Amniotic stem cell (primary cell): ENCODE measurements around the gene LSM12.
A peak's percentile ranks its signal among the peaks of the same experiment; 100 is the strongest.

Experiments
- DNase-seq: peaks from one replicate; lab custom pipeline; 2025; lab: John Stamatoyannopoulos, UW

Gene LSM12

DNA sequence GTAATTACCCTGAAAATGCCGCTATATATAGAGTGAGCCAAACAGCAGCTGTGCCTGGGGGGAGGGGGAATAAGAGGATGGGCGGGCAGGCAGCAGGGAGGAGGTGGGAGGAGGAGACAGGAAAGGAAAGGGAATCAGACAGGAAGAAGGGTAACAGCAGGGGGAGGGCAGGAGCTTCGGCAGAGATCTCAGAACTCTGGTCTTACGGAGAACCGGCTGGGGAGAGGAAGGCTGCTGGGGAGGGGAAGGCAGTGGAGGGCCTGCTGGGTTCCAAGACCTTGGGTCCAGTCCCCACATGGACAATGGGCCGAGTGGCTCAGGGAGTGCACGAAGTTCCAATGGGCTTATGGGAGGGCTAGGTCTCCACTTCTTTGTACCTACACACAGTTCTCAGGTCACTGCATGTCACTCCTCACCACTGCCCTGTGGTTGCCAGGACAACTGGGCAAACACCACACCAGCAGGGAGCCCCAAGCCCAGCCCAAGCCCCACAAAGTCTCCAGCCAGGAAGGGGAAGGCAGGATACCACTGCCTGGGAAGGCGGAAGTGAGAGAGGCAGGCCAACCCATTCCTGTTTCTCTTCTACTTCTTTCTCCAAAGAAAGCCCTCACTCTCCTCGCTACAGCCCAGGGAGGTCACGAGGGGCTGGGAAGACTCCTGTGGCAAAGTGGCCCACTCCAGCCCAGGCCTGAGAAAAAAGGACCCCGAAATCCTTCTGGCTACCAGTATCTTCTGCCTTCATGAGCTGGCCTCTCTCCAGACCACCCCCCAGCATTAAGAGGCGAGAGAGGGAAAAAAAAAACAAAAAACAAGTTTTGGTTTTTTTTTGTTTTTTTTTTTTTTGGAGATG is 29.4 kb upstream of the LSM12 start:
- peak; percentile 55 for DNase-seq

- no peak for DNase-seq
Measured at GRCh38 chr17:44095388-44095646, 28.8 kb upstream of the LSM12 start.

GRCh38 chr17:44094701-44095387 is 28.4 kb upstream of the LSM12 start:
- no peak for DNase-seq

DNA sequence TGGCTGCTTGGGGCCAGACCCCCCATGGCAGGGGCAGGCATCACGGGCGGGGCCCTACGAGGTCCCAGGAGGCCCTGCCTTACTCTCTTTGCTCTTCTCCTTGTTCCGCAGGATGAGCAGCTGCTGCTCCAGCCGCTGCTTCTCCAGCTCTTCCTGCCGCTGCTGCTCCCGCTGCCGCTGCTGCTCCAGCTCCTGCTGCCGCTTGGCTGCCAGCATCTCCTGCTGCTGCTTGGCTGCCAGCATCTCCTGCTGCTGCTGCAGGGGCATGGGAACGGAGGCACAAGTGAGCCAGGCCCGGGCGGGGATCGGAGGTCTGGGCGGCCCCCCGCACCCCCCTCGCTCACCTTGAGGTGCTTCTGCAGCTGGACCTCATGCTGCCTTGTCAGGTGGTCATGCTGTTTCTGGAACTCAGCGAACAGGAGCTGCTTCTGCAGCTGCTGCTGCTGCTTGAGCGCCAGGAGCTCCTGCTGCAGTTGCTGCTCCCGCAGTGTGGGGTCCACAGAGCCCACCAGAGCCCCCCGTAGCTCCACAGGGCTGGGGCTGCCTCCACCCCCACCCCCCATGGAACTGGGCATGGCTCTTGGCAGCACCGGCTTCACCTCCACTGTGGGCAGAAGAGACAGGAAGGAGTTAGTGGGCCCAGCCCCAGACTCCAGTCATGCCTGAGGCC is 26.9 kb upstream of the LSM12 start:
- DNase-seq, result no peak

DNA sequence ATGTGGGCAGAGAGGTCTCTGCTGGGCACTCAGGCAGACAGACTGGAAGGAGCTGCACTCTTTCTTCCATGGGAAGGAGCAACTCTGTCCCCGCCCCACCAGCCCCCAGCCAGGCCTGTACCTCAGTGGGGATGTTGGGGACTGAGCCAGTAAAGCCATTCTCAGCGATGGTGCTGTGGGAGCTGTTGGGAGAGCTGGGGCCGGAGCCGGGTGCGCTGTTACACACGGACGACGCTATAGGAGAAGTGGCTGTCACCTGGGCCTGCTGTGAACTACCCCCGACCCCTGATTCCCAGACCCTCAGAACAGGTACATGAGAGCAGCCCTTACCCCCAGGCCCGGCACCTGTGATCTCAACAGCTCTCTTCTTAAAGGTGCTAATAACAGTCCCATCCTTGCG is 25.6 kb upstream of the LSM12 start:
- no peak for DNase-seq

DNA sequence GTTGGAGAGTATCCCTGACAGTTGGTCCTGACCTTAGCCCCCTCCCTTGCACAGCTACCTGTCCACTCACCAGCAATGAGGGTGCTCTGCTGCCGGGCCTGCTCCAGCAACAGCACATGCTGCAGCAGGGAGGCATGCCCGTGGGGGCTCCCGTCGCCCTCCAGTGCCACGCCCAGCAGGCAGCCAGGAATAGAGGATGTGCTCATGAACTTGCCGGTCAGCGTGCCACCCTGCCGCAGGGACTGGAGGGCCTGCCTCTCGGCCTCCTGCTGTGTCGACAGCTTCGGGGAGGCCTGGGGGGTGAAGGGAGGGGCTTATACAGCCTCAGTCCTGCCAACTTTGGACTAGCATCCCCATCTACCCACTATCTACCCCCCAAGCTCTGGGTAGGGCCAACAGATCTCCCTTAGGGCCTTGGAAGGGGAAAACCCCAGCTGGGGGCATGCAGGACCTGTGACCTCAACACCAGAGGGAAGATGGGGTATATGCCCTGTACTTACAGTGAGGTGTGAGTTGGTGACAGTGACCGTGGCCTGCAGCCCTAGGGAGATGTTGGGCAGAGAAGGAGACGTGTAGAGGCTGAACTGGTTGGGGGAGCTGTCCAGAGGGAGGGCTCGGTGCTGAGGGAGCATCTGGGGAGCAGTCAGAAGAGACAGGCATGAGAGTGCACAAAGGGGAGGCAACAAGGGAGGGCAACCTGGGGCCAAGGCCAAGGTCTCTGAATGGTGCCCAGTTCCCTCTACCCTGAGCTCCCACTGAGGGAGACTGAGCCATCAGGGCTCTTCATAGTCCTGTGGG is 24.9 kb upstream of the LSM12 start:
- no peak for DNase-seq

GRCh38 chr17:44088254-44088653 is 21.8 kb upstream of the LSM12 start:
- DNase-seq, result no peak

DNA sequence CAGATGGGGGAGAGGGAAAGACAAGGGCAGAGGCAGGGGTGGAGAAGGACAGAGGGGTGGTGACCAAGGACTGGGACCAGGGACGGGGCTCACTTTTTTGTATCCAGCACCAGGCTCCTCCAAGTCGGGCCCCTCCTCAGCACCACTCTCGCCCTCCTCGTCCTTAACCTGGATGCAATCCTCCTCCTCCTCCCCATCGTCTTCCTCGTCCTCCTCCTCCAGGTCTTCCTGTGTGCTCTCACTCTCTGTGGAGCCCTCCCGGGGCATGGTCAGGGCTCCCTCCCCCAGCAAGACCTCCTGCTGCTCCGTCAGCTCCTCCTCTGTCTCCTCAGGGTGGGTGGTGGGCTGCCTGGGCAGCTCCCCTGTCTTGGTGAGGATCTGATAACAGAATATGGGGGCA is 20.8 kb upstream of the LSM12 start:
- no peak for DNase-seq

- peak; percentile 74 for DNase-seq
Measured at GRCh38 chr17:44086364-44087311, 20.2 kb upstream of the LSM12 start.

GRCh38 chr17:44085908-44086307 is 19.4 kb upstream of the LSM12 start:
- DNase-seq, result no peak

GRCh38 chr17:44084921-44085320 is 18.4 kb upstream of the LSM12 start:
- DNase-seq, result no peak

DNA sequence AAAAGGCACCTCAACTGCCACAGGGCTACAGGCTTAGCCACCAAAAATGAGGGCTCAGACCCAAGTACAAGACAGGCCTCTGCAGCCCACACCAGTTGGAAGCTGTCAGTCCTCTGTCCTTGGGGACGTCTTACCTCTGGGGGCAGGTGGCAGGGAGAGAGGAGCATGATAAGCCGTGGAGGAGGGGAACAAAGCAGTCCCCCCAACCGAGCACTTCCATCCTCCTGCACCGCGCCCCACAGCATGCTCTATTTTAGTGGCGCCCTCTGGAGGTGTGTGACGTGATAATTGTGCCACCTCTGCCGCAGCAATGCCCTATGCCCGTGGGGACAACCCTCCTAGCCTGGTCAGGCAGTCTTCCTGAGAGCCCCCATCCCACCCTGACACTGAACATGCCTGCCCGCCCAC is 17.7 kb upstream of the LSM12 start:
- no peak for DNase-seq

- DNase-seq, result no peak
Measured at GRCh38 chr17:44083250-44083849, 16.9 kb upstream of the LSM12 start.

DNA sequence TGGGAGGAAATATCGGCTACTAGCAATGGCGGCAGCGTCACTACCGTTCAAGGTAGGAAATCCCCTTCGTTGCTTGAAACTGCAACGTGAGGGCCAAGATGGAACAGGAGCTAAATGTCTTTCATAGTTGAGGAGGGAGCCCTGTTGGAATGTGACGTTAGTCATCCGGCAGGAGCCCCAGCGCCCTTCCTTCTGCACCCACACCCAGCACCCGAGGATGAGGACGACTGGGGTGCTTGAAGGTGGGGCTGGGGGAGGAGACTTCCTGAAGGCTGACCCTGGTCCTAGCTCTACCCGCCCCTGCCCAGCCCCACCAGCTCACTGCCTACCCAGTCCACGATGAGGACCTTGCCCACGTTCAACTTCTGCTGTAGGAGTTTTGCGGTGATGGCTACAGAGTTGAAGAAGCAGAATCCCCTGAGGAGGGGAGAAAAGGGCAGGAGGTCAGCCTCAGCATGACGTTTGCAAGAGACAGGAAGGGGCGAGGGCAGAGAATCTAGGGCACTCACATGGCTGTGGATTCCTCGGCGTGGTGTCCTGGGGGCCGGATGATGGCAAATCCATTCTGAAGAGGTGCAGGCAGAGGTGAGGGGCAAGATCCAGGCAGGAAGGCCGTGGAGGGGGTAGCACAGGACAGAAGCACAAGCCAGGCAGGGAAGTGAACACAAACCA is 15.9 kb upstream of the LSM12 start:
- no peak for DNase-seq

- no peak for DNase-seq
Measured at GRCh38 chr17:44081681-44082080, 15.2 kb upstream of the LSM12 start.

DNA sequence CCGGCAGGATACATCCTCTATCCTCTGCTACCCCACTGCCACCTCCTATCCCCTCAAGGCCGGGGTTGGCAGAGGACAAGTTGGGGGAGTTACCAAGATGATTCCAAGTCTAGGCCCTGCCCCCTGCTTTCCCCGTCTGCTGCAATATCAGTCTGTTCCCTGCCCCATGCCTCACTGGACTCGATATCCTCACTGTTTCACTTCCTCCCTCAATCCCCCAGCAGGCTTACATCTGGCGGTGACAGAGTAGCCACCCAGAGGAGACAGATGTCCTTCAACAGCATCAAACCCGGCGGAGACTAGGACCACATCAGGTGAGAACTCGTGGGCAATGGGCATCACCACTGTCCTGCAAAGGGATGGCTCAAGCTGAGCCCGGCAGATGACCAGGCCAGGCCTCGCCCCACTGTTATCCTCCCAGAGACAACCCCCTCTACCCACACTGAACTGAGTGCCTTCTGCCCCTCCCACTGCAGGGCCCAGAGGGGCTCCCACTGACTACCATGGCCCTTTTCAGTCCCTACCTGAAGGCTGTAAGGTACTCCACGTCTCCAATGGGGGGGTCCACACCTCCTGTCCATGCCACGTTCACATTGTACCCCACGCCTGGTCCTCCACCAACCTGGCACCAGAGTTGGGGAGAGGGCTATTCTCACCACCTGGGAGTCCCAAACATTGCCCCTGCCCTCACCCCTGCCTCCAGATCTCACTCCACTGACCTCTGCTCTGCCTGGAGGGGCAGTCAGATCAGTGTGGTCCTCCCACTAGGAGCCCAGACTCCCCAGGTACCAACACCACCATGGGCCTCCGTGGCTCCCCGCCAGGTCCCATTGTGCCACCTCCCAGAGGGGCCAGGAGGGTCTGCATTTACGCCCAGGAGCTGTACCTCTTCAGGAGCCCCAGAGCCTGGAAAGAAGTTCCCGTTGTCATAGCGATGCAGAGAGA is 13.7 kb upstream of the LSM12 start:
- DNase-seq, result no peak

- no peak for DNase-seq
Measured at GRCh38 chr17:44078412-44078811, 11.9 kb upstream of the LSM12 start.

DNA sequence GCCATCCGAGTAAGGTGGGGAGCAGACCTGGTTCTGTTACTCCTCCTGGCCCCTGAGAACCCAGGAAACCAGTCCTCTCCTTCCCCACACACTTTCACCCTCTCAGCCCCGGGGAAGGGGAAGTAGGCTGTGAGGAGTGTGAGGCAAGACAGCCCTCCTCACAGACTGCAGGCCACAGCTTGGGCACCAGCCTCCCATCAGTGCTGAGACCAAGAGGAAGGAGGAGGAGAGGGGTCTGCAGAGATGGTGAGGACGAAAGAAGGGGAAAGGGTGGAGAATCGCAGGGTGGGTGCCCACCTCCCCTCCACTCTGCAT is 11.1 kb upstream of the LSM12 start:
- DNase-seq, result no peak
